Measurements from ENCODE around the gene ACYP2.

ACYP2 gene

GRCh38 chr2:54271189-54271588, 155.8 kb downstream of the ACYP2 start:
- TF ChIP-seq FOXP2 (optimal IDR thresholded peaks at IDR 0.05; ENCODE audit: borderline replicate concordance, extremely low read depth, extremely low read length, insufficient read depth) (no peak), SIN3A (IDR thresholded peaks at IDR 0.05; ENCODE audit: borderline replicate concordance, insufficient read depth, low read length) (no peak)
- TF ChIP-seq, protein P1, sequence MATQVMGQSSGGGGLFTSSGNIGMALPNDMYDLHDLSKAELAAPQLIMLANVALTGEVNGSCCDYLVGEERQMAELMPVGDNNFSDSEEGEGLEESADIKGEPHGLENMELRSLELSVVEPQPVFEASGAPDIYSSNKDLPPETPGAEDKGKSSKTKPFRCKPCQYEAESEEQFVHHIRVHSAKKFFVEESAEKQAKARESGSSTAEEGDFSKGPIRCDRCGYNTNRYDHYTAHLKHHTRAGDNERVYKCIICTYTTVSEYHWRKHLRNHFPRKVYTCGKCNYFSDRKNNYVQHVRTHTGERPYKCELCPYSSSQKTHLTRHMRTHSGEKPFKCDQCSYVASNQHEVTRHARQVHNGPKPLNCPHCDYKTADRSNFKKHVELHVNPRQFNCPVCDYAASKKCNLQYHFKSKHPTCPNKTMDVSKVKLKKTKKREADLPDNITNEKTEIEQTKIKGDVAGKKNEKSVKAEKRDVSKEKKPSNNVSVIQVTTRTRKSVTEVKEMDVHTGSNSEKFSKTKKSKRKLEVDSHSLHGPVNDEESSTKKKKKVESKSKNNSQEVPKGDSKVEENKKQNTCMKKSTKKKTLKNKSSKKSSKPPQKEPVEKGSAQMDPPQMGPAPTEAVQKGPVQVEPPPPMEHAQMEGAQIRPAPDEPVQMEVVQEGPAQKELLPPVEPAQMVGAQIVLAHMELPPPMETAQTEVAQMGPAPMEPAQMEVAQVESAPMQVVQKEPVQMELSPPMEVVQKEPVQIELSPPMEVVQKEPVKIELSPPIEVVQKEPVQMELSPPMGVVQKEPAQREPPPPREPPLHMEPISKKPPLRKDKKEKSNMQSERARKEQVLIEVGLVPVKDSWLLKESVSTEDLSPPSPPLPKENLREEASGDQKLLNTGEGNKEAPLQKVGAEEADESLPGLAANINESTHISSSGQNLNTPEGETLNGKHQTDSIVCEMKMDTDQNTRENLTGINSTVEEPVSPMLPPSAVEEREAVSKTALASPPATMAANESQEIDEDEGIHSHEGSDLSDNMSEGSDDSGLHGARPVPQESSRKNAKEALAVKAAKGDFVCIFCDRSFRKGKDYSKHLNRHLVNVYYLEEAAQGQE (IDR thresholded peaks at IDR 0.05; ENCODE audit: insufficient read depth in 1 of 2, low read depth in 2 of 2, low read length in 2 of 2): no peak

GRCh38 chr2:54271843-54272627, 156.6 kb downstream of the ACYP2 start:
- TF ChIP-seq TAF1 (IDR thresholded peaks at IDR 0.05; ENCODE audit: borderline replicate concordance, insufficient read depth, low read length): no peak
- TF ChIP-seq POLR2AphosphoS5 (IDR thresholded peaks at IDR 0.05; ENCODE audit: low read depth, low read length): no peak
- no peak for TF ChIP-seq SIN3A (IDR thresholded peaks at IDR 0.05; ENCODE audit: borderline replicate concordance, insufficient read depth, low read length)
- TF ChIP-seq, protein P1 (IDR thresholded peaks at IDR 0.05; ENCODE audit: insufficient read depth in 1 of 2, low read depth in 2 of 2, low read length in 2 of 2): no peak

DNA sequence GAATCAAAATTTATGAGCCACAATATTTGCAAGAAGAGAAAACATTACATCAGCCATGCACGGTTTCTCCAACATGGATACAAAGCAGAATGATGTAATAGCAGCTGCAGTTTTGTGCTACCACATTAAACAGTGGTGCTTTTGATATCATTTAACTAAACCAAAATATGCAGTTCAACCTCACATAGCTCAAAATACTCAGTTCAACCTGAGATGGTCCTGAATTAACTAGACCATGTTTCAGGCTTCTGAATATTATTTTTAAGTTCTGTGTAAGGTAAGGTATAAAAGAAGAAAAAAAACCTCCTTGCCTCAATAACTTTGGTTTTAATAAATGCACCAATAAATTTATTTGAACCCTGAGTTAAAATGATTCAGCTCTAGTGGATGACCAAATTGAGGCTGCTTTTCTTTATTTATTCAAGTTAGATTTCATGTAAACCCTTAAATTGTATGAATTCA, 159.4 kb downstream of the ACYP2 start:
- TF ChIP-seq TAF1 (IDR thresholded peaks at IDR 0.05; ENCODE audit: borderline replicate concordance, insufficient read depth, low read length) (no peak), SIN3A (IDR thresholded peaks at IDR 0.05; ENCODE audit: borderline replicate concordance, insufficient read depth, low read length) (no peak), FOXP2 (optimal IDR thresholded peaks at IDR 0.05; ENCODE audit: borderline replicate concordance, extremely low read depth, extremely low read length, insufficient read depth) (no peak), POLR2AphosphoS5 (IDR thresholded peaks at IDR 0.05; ENCODE audit: low read depth, low read length) (no peak)
- TF ChIP-seq, protein P1 (IDR thresholded peaks at IDR 0.05; ENCODE audit: insufficient read depth in 1 of 2, low read depth in 2 of 2, low read length in 2 of 2): no peak

GRCh38 chr2:54275541-54275940, 160.1 kb downstream of the ACYP2 start:
- TF ChIP-seq, protein P1 (IDR thresholded peaks at IDR 0.05; ENCODE audit: insufficient read depth in 1 of 2, low read depth in 2 of 2, low read length in 2 of 2): no peak
- no peak for TF ChIP-seq TAF1 (IDR thresholded peaks at IDR 0.05; ENCODE audit: borderline replicate concordance, insufficient read depth, low read length)
- TF ChIP-seq FOXP2 (optimal IDR thresholded peaks at IDR 0.05; ENCODE audit: borderline replicate concordance, extremely low read depth, extremely low read length, insufficient read depth): no peak
- TF ChIP-seq POLR2AphosphoS5 (IDR thresholded peaks at IDR 0.05; ENCODE audit: low read depth, low read length): no peak
- no peak for TF ChIP-seq SIN3A (IDR thresholded peaks at IDR 0.05; ENCODE audit: borderline replicate concordance, insufficient read depth, low read length)

All from PFSK-1 (cell line).